GM12878 (cell line): Measurements from ENCODE around the gene MMP24. TPM values are rescaled to one million over a fixed set of nuclear protein-coding genes. Genes with fewer than 3 reads are reported as not detected.

Source experiments
- BCL3 ChIP-seq: IDR thresholded peaks from 2 replicates; pipeline ENCODE4 v1.6.1; 2011; ENCODE audit warnings: borderline replicate concordance, low read depth, mild to moderate bottlenecking, moderate library complexity, low read length; ENCODE audit not compliant: insufficient read depth, poor library complexity, severe bottlenecking
- MTA3 ChIP-seq: IDR thresholded peaks from 2 replicates; pipeline ENCODE4 v1.6.1; 2012; ENCODE audit warnings: low read length, inconsistent platforms, borderline replicate concordance
- NFYA ChIP-seq: IDR thresholded peaks from 2 replicates; pipeline ENCODE4 v1.6.1; 2011; ENCODE audit warnings: low read depth, mild to moderate bottlenecking, low read length, improper control_type of control experiment, borderline replicate concordance
- PML ChIP-seq: IDR thresholded peaks from 2 replicates; pipeline ENCODE4 v1.6.1; 2012; ENCODE audit warnings: low read length, inconsistent platforms
- SMC3 ChIP-seq: IDR thresholded peaks from 2 replicates; pipeline ENCODE4 v1.6.1; 2011; ENCODE audit warnings: low read length, improper control_type of control experiment, borderline replicate concordance
- SREBF1 ChIP-seq: IDR thresholded peaks from 2 replicates; pipeline ENCODE4 v1.6.1; 2012; ENCODE audit warnings: mild to moderate bottlenecking, low read length
- STAT1 ChIP-seq: fragments of 450-650 bp; conservative IDR thresholded peaks from 2 replicates; pipeline ENCODE4 v1.6.1; 2014; ENCODE audit warnings: antibody characterized with exemption, mild to moderate bottlenecking
- YBX1 ChIP-seq: fragments of 450-650 bp; IDR thresholded peaks from 2 replicates; pipeline ENCODE4 v1.6.1; 2016; ENCODE audit warnings: antibody characterized with exemption
- YY1 ChIP-seq: IDR thresholded peaks from 2 replicates; pipeline ENCODE4 v1.6.1; 2011; ENCODE audit warnings: low read depth, mild to moderate bottlenecking, low read length
- ZBED1 ChIP-seq: IDR thresholded peaks from 2 replicates; pipeline ENCODE4 v1.6.1; 2016; ENCODE audit warnings: borderline replicate concordance
- ZBTB40 ChIP-seq: fragments of 450-650 bp; IDR thresholded peaks from 2 replicates; pipeline ENCODE4 v1.6.1; 2016; ENCODE audit warnings: mild to moderate bottlenecking, moderate library complexity, borderline replicate concordance
- polyA plus RNA-seq, 11 experiments: library from polyadenylated mRNA; depleted of rRNA in 4 of 11; unstranded in 6 of 11; stranded (reverse) in 5 of 11; fragments of >200 nt; fragmentation: Nextera tagmentation in 4 of 11; fragmentation: Illumina TruSeq in 1 of 11; extraction: Ambion mirVana in 4 of 11; extraction: Trizol in 1 of 11; gene quantifications; 1 replicate in 1 of 11; 2 replicates in 10 of 11; pipeline versions ENCODE4 v1.2.1 to v1.2.3, GENCODE V29; 2011 to 2016; ENCODE audit warnings: inconsistent platforms in 2 of 11, missing spikeins in 2 of 11, low read depth in 1 of 11
- total RNA-seq, 4 experiments: library from RNA; depleted of rRNA in 3 of 4; stranded (reverse); fragments of >200 nt in 3 of 4; fragmentation: Illumina TruSeq in 1 of 4; extraction: Trizol in 1 of 4; gene quantifications; 2 replicates each; pipeline versions ENCODE4 v1.2.1 to v1.2.3, GENCODE V29; 2013 to 2021

MMP24 gene
- total and polyA plus RNA-seq, 10 of the 15 experiments (the other 5 are each of a cell fraction or from before 2014, with no cell fraction given) = 0.01 to 0.11 (median 0.04) TPM; not detected in 5

- TF ChIP-seq ZBTB40 (no peak), ZBED1 (no peak), BCL3 (no peak), SREBF1 (no peak), MTA3 (no peak), STAT1 (no peak), NFYA (no peak), YBX1 (no peak), YY1 (no peak), SMC3 (no peak), PML (no peak)
These were observed 45.4 kb downstream of the MMP24 start (continued) for GRCh38 chr20:35271904-35272303.
